ENCODE measurements around the gene RTN4RL2. TPM values are rescaled to one million over a fixed set of nuclear protein-coding genes. Genes with fewer than 3 reads are reported as not detected.

The RTN4RL2 gene
- total and polyA plus RNA-seq, 9 of the 15 experiments (the other 6 are each of a cell fraction or from before 2014, with no cell fraction given) = 0.06 to 1.9 (median 0.34) TPM; not detected in 4

- TF ChIP-seq, protein P1, sequence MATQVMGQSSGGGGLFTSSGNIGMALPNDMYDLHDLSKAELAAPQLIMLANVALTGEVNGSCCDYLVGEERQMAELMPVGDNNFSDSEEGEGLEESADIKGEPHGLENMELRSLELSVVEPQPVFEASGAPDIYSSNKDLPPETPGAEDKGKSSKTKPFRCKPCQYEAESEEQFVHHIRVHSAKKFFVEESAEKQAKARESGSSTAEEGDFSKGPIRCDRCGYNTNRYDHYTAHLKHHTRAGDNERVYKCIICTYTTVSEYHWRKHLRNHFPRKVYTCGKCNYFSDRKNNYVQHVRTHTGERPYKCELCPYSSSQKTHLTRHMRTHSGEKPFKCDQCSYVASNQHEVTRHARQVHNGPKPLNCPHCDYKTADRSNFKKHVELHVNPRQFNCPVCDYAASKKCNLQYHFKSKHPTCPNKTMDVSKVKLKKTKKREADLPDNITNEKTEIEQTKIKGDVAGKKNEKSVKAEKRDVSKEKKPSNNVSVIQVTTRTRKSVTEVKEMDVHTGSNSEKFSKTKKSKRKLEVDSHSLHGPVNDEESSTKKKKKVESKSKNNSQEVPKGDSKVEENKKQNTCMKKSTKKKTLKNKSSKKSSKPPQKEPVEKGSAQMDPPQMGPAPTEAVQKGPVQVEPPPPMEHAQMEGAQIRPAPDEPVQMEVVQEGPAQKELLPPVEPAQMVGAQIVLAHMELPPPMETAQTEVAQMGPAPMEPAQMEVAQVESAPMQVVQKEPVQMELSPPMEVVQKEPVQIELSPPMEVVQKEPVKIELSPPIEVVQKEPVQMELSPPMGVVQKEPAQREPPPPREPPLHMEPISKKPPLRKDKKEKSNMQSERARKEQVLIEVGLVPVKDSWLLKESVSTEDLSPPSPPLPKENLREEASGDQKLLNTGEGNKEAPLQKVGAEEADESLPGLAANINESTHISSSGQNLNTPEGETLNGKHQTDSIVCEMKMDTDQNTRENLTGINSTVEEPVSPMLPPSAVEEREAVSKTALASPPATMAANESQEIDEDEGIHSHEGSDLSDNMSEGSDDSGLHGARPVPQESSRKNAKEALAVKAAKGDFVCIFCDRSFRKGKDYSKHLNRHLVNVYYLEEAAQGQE (IDR thresholded peaks at IDR 0.05; ENCODE audit: borderline replicate concordance) = no peak
- TF ChIP-seq, protein P1 (CRISPR knock-in tag; IDR thresholded peaks at IDR 0.05; ENCODE audit: low read depth) = no peak
- 0 out of 2 replicates have a peak, but pooled peaks have one; percentile 31 for TF ChIP-seq ELF1 (tag; IDR thresholded peaks at IDR 0.05)
- peak; percentile 37; the same call in 1 of the 2 replicates for TF ChIP-seq CREM (IDR thresholded peaks at IDR 0.05; ENCODE audit: low read depth)
- TF ChIP-seq ZNF316 (IDR thresholded peaks at IDR 0.05) = no peak
- TF ChIP-seq SMARCE1 (IDR thresholded peaks at IDR 0.05) = peak; percentile 86
- TF ChIP-seq ATF3 (IDR thresholded peaks at IDR 0.05) = peak; percentile 74
- peak; percentile 29; the same call in 1 of the 2 replicates for TF ChIP-seq ATF3 (CRISPR knock-in tag; conservative IDR thresholded peaks at IDR 0.05)
- no peak for TF ChIP-seq MXI1 (IDR thresholded peaks at IDR 0.05; ENCODE audit: low read depth, low read length)
- peak; percentile 21 to 32; a peak in 1 of 4 replicates for TF ChIP-seq TBL1XR1 (IDR thresholded peaks at IDR 0.05; ENCODE audit: low read length in 2 of 2)
- no peak for TF ChIP-seq ZNF146 (CRISPR knock-in tag; IDR thresholded peaks at IDR 0.05; ENCODE audit: unreplicated experiment)
- TF ChIP-seq ZNF699 (CRISPR knock-in tag; IDR thresholded peaks at IDR 0.05; ENCODE audit: insufficient replicate concordance) = no peak
- no peak for TF ChIP-seq ZNF584 (CRISPR knock-in tag; IDR thresholded peaks at IDR 0.05; ENCODE audit: low read depth)
- TF ChIP-seq HDAC1 (IDR thresholded peaks at IDR 0.05) = peak in 1 of 2 experiments; percentile 19; a peak in 1 of 4 replicates
- TF ChIP-seq NFIX (CRISPR knock-in tag; IDR thresholded peaks at IDR 0.05; ENCODE audit: low read depth) = no peak
- peak; percentile 65 for TF ChIP-seq TBP (optimal IDR thresholded peaks at IDR 0.05; ENCODE audit: low read depth, low read length)
- no peak for TF ChIP-seq ATF6 (CRISPR knock-in tag; IDR thresholded peaks at IDR 0.05)
- TF ChIP-seq ATF1 (CRISPR knock-in tag; IDR thresholded peaks at IDR 0.05) = no peak
- no peak for TF ChIP-seq ATF1 (tag; IDR thresholded peaks at IDR 0.05)
- no peak for TF ChIP-seq U2AF2 (optimal IDR thresholded peaks at IDR 0.05; ENCODE audit: low read depth, low read length)
These were observed 27.6 kb upstream of the RTN4RL2 start (continued) for GRCh38 chr11:57432714-57433163.
